NT2/D1 (cell line): Measurements from ENCODE around the gene TRAPPC2L.

Experiments
- SUZ12 ChIP-seq: IDR thresholded peaks from 2 replicates; pipeline ENCODE4 v1.6.1; 2011; ENCODE audit not compliant: insufficient read length, insufficient read depth; ENCODE audit errors: extremely low read depth
- YY1 ChIP-seq: IDR thresholded peaks from 2 replicates; pipeline ENCODE4 v1.6.1; 2011; ENCODE audit not compliant: insufficient read length, insufficient read depth
- ZNF274 ChIP-seq: IDR thresholded peaks from 2 replicates; pipeline ENCODE4 v1.6.1; 2011; ENCODE audit warnings: mild to moderate bottlenecking, low read depth, low read length

- TF ChIP-seq ZNF274 = no peak
- no peak for TF ChIP-seq YY1
- no peak for TF ChIP-seq SUZ12
These were observed 53.6 kb downstream of the TRAPPC2L start for GRCh38 chr16:88910284-88911135.
